ENCODE measurements around the gene TSEN15. TPM values are rescaled to one million over a fixed set of nuclear protein-coding genes. Genes with fewer than 3 reads are reported as not detected.

Gene TSEN15
- polyA plus RNA-seq, 2 of the 4 experiments (the other 2 are of a cell fraction): 36.7 to 79.9 TPM

- TF ChIP-seq ESRRA (IDR thresholded peaks at IDR 0.05; ENCODE audit: borderline replicate concordance, low read length) (no peak), ZSCAN20 (CRISPR knock-in tag; IDR thresholded peaks at IDR 0.05) (no peak), PBX3 (IDR thresholded peaks at IDR 0.05) (no peak), HDAC2 (IDR thresholded peaks at IDR 0.05) (no peak), HES2 (IDR thresholded peaks at IDR 0.05) (no peak), FOSL2 (IDR thresholded peaks at IDR 0.05) (no peak), FOSL2 (CRISPR knock-in tag; IDR thresholded peaks at IDR 0.05) (no peak), EHMT2 (IDR thresholded peaks at IDR 0.05; ENCODE audit: low read depth) (no peak), POLR2AphosphoS2 (conservative IDR thresholded peaks at IDR 0.05; ENCODE audit: low read length) (no peak), ZC3H11A (IDR thresholded peaks at IDR 0.05) (no peak), REST (IDR thresholded peaks at IDR 0.05) (no peak), BCL3 (IDR thresholded peaks at IDR 0.05) (peak; percentile 82), EHF (CRISPR knock-in tag; IDR thresholded peaks at IDR 0.05) (no peak), CBX8 (IDR thresholded peaks at IDR 0.05) (no peak), RCOR1 (IDR thresholded peaks at IDR 0.05; ENCODE audit: low read depth, low read length) (no peak), KDM5A (IDR thresholded peaks at IDR 0.05) (peak; percentile 86), NFE2L2 (conservative IDR thresholded peaks at IDR 0.05; ENCODE audit: low read length) (no peak), NR3C1 (IDR thresholded peaks at IDR 0.05) (no peak), HMGXB4 (CRISPR knock-in tag; IDR thresholded peaks at IDR 0.05; ENCODE audit: borderline replicate concordance) (peak; percentile 71; the same call in 1 of the 2 replicates), EP300 (IDR thresholded peaks at IDR 0.05) (no peak), BHLHE40 (IDR thresholded peaks at IDR 0.05; ENCODE audit: low read depth, low read length) (no peak)
Measured at GRCh38 chr1:184051485-184052193, at the start of gene TSEN15 (continued).

- no peak for FAIRE-seq
- POLR2A ChIA-PET: no interaction called here
- H3K4me2 ChIP-seq: peak overlapping the region; percentile 17
- WGBS (ENCODE audit: missing lambda C conversion rate): 14% methylated on average over 2 of the region's 2 CpGs
- CTCF ChIA-PET: interaction anchor here (1.1 kb wide), 1 partner anchor 346 kb away, joined by 3 read pairs; no protein-coding TSS in a partner anchor
- H3K9me3 ChIP-seq: no peaks in the 10 kb centered on the region
- peak; percentile 13 to 69; a peak in 4 of 6 replicates for ATAC-seq
- no peak overlapping the region for H3K4me3 ChIP-seq
- peak overlapping the region in 1 of 2 experiments; percentile 13; a peak in 1 of 6 replicates for H3K27ac ChIP-seq
- H3K4me1 ChIP-seq: peaks cover 9% of the 10 kb centered on the region; the same call in 2 of the 3 replicates
- peak in 1 of 2 experiments; percentile 34 for DNase-seq (ENCODE audit: low read depth in 1 of 2, low spot score in 1 of 2)
- TF ChIP-seq ZNF302 (CRISPR knock-in tag; IDR thresholded peaks at IDR 0.05) (no peak), HOXA7 (CRISPR knock-in tag; IDR thresholded peaks at IDR 0.05) (no peak), RAD21 (conservative IDR thresholded peaks at IDR 0.05 in 1 of 2, IDR thresholded peaks at IDR 0.05 in 1 of 2) (no peak), HOXB13 (CRISPR knock-in tag; IDR thresholded peaks at IDR 0.05; ENCODE audit: low read depth) (no peak), POLR2AphosphoS2 (conservative IDR thresholded peaks at IDR 0.05; ENCODE audit: low read length) (no peak), JUN (IDR thresholded peaks at IDR 0.05) (no peak), MAFK (IDR thresholded peaks at IDR 0.05; ENCODE audit: partially characterized antibody) (peak; percentile 27), FOSL2 (IDR thresholded peaks at IDR 0.05) (no peak), FOSL2 (CRISPR knock-in tag; IDR thresholded peaks at IDR 0.05) (peak; percentile 35; the same call in 1 of the 2 replicates), CHD2 (IDR thresholded peaks at IDR 0.05; ENCODE audit: low read length, partially characterized antibody) (no peak), REST (IDR thresholded peaks at IDR 0.05) (no peak)
Measured at GRCh38 chr1:184002071-184002470, 49.5 kb upstream of the TSEN15 start.
